Tibial nerve (tissue), 4 donors: ENCODE data around the gene DHRS4.
"Not testable (repeated sequence)": the region's sequence is repeated elsewhere in the genome, so short reads cannot be mapped to it uniquely, and the experiment has no call there.

Experiments
- EP300 ChIP-seq, 2 donors: sonication (generic); formaldehyde crosslinking; IDR thresholded peaks; one replicate each; pipeline ENCODE4 v1.6.1; 2017; ENCODE audit warnings: antibody characterized with exemption in 2 of 2, mild to moderate bottlenecking in 1 of 2
- POLR2A ChIP-seq, 2 donors: fragments of 450-650 bp; IDR thresholded peaks; one replicate each; pipeline ENCODE4 v1.6.1; 2017; ENCODE audit warnings: antibody characterized with exemption in 2 of 2, mild to moderate bottlenecking in 2 of 2, moderate library complexity in 2 of 2
- TF ChIP-seq, protein P1 (sequence below), 5 experiments: fragments of 200-600 bp in 3 of 5; fragments of 450-650 bp in 2 of 5; sonication (generic) in 3 of 5; IDR thresholded peaks; one replicate each; pipeline ENCODE4 v1.5.1; 2016 to 2019; ENCODE audit warnings: antibody characterized with exemption in 5 of 5, mild to moderate bottlenecking in 3 of 5, moderate library complexity in 2 of 5

DNA sequence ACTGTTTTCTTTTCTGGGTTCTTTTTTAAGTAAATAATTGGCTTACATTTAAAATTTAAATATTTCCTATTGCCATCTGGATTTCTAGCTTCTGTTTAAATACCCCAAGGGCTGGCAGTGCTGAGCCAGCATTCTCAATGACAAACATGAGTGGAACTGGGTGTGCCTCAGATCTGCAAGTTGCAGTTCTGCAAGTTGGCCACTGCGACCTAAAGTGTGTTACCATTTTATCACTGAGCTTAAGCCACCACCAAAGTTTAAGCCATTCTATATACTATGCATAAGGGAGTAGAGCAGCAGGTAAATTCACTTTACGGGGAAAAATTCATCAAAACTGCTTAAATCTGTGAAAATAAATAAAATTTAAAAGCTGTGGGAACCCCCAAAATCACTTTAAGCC is 23.6 kb downstream of the DHRS4 start:
- TF ChIP-seq, protein P1, sequence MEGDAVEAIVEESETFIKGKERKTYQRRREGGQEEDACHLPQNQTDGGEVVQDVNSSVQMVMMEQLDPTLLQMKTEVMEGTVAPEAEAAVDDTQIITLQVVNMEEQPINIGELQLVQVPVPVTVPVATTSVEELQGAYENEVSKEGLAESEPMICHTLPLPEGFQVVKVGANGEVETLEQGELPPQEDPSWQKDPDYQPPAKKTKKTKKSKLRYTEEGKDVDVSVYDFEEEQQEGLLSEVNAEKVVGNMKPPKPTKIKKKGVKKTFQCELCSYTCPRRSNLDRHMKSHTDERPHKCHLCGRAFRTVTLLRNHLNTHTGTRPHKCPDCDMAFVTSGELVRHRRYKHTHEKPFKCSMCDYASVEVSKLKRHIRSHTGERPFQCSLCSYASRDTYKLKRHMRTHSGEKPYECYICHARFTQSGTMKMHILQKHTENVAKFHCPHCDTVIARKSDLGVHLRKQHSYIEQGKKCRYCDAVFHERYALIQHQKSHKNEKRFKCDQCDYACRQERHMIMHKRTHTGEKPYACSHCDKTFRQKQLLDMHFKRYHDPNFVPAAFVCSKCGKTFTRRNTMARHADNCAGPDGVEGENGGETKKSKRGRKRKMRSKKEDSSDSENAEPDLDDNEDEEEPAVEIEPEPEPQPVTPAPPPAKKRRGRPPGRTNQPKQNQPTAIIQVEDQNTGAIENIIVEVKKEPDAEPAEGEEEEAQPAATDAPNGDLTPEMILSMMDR (IDR thresholded peaks at IDR 0.05): peak in 1 of 5 experiments; percentile 18
- TF ChIP-seq POLR2A, EP300 (IDR thresholded peaks at IDR 0.05): not testable (repeated sequence)
